ENCODE results near the gene PACRG.

PACRG gene

DNA sequence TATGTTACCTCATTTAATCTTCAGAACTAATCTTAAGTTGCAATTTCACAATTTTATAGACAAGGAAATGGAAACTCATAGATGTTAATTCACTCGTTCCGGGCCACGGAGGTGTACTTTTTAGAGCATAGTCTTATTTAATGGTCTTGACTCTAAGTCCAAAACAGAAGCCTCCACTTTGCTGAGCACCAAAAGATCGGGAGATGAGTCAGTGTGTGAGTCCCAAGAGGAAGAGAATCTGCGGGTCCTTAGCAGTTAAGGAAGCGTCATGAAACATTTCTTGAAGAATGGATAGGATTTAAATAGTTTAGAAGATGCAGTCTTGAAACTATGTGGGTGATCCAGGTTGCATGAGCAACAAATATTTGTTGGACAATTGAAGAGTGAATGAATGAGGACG is 454.9 kb downstream of the PACRG start:
- no peak overlapping the region for H3K27ac ChIP-seq
- peaks cover 16% of the 10 kb centered on the region for H3K27me3 ChIP-seq
- H3K36me3 ChIP-seq, result no peaks in the 10 kb centered on the region
- no peak overlapping the region for H3K4me3 ChIP-seq (ENCODE audit: low read depth in 1 of 2, low read length in 1 of 2)
- H3K9me3 ChIP-seq, result no peaks in the 10 kb centered on the region
- TF ChIP-seq, protein P1, sequence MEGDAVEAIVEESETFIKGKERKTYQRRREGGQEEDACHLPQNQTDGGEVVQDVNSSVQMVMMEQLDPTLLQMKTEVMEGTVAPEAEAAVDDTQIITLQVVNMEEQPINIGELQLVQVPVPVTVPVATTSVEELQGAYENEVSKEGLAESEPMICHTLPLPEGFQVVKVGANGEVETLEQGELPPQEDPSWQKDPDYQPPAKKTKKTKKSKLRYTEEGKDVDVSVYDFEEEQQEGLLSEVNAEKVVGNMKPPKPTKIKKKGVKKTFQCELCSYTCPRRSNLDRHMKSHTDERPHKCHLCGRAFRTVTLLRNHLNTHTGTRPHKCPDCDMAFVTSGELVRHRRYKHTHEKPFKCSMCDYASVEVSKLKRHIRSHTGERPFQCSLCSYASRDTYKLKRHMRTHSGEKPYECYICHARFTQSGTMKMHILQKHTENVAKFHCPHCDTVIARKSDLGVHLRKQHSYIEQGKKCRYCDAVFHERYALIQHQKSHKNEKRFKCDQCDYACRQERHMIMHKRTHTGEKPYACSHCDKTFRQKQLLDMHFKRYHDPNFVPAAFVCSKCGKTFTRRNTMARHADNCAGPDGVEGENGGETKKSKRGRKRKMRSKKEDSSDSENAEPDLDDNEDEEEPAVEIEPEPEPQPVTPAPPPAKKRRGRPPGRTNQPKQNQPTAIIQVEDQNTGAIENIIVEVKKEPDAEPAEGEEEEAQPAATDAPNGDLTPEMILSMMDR (IDR thresholded peaks at IDR 0.05), result no peak
- H3K4me1 ChIP-seq (ENCODE audit: control insufficient read depth in 1 of 2, insufficient read depth in 1 of 2, low read depth in 1 of 2, low read length in 1 of 2), result no peaks in the 10 kb centered on the region

GRCh38 chr6:163183806-163184205 is 456.0 kb downstream of the PACRG start:
- Histone ChIP-seq H3K27me3 (peaks cover 16% of the 10 kb centered on the region), H3K9me3 (no peaks in the 10 kb centered on the region), H3K27ac (no peak overlapping the region), H3K36me3 (no peaks in the 10 kb centered on the region), H3K4me3 (ENCODE audit: low read depth in 1 of 2, low read length in 1 of 2) (no peak overlapping the region), H3K4me1 (ENCODE audit: control insufficient read depth in 1 of 2, insufficient read depth in 1 of 2, low read depth in 1 of 2, low read length in 1 of 2) (no peaks in the 10 kb centered on the region)
- TF ChIP-seq, protein P1 (IDR thresholded peaks at IDR 0.05), result no peak

GRCh38 chr6:163185744-163186143 is 458.0 kb downstream of the PACRG start:
- no peak overlapping the region for H3K27ac ChIP-seq
- no peak overlapping the region for H3K4me3 ChIP-seq (ENCODE audit: low read depth in 1 of 2, low read length in 1 of 2)
- TF ChIP-seq, protein P1 (IDR thresholded peaks at IDR 0.05), result no peak
- H3K4me1 ChIP-seq (ENCODE audit: control insufficient read depth in 1 of 2, insufficient read depth in 1 of 2, low read depth in 1 of 2, low read length in 1 of 2), result no peaks in the 10 kb centered on the region
- no peaks in the 10 kb centered on the region for H3K9me3 ChIP-seq
- H3K36me3 ChIP-seq, result no peaks in the 10 kb centered on the region
- H3K27me3 ChIP-seq, result peaks cover 16% of the 10 kb centered on the region

DNA sequence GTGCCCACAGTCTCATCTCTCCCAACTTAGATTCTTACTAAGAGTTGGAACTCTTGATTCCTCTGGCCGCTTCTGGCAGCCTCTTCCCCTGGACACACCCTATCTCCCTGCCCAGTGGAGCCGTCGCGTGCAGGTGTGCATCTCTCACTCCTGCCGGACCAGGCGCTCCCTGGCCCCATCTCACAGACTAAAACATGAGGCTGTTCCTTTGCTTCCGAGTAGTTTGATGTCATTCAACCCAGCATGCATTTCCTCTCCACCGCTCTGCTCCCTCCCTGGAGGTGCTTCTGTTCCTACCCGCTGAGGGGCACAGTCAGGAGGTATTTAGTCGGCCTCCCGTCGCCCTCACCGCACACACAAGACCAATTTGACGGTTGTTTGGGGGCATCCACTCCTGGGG is 458.8 kb downstream of the PACRG start:
- Histone ChIP-seq H3K27ac (no peak overlapping the region), H3K4me1 (ENCODE audit: control insufficient read depth in 1 of 2, insufficient read depth in 1 of 2, low read depth in 1 of 2, low read length in 1 of 2) (no peaks in the 10 kb centered on the region), H3K27me3 (peaks cover 20% of the 10 kb centered on the region), H3K4me3 (ENCODE audit: low read depth in 1 of 2, low read length in 1 of 2) (no peak overlapping the region), H3K36me3 (no peaks in the 10 kb centered on the region), H3K9me3 (no peaks in the 10 kb centered on the region)
- TF ChIP-seq, protein P1 (IDR thresholded peaks at IDR 0.05), result no peak

DNA sequence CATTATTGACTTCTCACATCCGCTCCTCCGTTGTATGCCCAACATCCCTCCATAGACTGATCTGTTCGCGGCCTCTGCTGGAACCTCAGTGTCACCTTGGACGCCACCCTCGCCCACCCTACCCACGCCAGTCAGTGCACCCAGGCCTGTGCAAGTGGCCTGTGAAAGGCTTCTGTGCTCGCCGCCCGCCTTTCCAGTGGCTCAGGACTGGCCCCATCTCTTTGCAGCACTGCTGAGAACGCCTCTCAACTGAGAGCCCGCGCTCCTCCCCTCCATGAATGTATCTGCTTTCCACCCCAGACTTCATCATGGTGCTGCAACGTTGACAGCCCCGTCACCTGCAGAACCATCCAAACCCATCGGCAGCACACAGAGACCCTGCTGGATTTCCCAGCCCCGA is 459.4 kb downstream of the PACRG start:
- Histone ChIP-seq H3K36me3 (no peaks in the 10 kb centered on the region), H3K27ac (no peak overlapping the region), H3K27me3 (peaks cover 20% of the 10 kb centered on the region), H3K4me1 (ENCODE audit: control insufficient read depth in 1 of 2, insufficient read depth in 1 of 2, low read depth in 1 of 2, low read length in 1 of 2) (no peaks in the 10 kb centered on the region), H3K9me3 (no peaks in the 10 kb centered on the region), H3K4me3 (ENCODE audit: low read depth in 1 of 2, low read length in 1 of 2) (no peak overlapping the region)
- TF ChIP-seq, protein P1 (IDR thresholded peaks at IDR 0.05), result no peak

GRCh38 chr6:163187606-163188005 is 459.8 kb downstream of the PACRG start:
- Histone ChIP-seq H3K4me3 (ENCODE audit: low read depth in 1 of 2, low read length in 1 of 2) (no peak overlapping the region), H3K27me3 (peaks cover 20% of the 10 kb centered on the region), H3K9me3 (no peaks in the 10 kb centered on the region), H3K36me3 (no peaks in the 10 kb centered on the region), H3K27ac (no peak overlapping the region), H3K4me1 (ENCODE audit: control insufficient read depth in 1 of 2, insufficient read depth in 1 of 2, low read depth in 1 of 2, low read length in 1 of 2) (no peaks in the 10 kb centered on the region)
- TF ChIP-seq, protein P1 (IDR thresholded peaks at IDR 0.05), result no peak

Measured in neutrophil (primary cell).